Esophagus muscularis mucosa (tissue), 4 donors: ENCODE results near the gene KCNQ5.

Source experiments
- EP300 ChIP-seq: sonication (generic); formaldehyde crosslinking; IDR thresholded peaks from one replicate; pipeline ENCODE4 v1.6.1; 2017; ENCODE audit warnings: antibody characterized with exemption
- POLR2A ChIP-seq: fragments of 450-650 bp; IDR thresholded peaks from one replicate; pipeline ENCODE4 v1.6.1; 2017; ENCODE audit warnings: antibody characterized with exemption, moderate library complexity, mild to moderate bottlenecking, low read depth
- POLR2AphosphoS5 ChIP-seq, 2 donors: sonication (generic); formaldehyde crosslinking; IDR thresholded peaks; one replicate each; pipeline ENCODE4 v1.6.1; 2017; ENCODE audit warnings: antibody characterized with exemption in 2 of 2
- TF ChIP-seq, protein P1 (sequence below), 3 experiments: fragments of 200-600 bp in 2 of 3; fragments of 450-650 bp in 1 of 3; sonication (generic) in 2 of 3; IDR thresholded peaks; one replicate each; pipeline ENCODE4 v1.5.1; 2017 to 2019; ENCODE audit warnings: antibody characterized with exemption in 3 of 3, mild to moderate bottlenecking in 2 of 3, moderate library complexity in 1 of 3

DNA sequence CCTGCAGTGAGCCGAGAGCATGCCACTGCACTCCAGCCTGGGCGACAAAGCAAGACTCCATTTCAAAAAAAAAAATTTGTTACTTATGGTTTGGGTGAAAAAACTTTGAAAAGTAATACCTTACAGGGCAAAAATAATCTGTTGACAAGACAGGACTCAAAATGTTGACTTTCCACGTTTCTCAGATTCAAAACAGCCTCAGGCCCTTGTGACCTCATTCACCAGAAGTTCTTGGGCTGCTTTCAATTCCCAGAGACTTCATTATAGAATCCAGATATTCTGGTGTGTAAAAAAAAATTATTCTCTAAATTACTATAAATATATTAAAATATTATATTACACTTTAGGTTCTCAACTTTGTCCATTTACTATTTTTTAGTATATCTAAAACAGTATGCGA is 116.2 kb downstream of the KCNQ5 start:
- TF ChIP-seq, protein P1, sequence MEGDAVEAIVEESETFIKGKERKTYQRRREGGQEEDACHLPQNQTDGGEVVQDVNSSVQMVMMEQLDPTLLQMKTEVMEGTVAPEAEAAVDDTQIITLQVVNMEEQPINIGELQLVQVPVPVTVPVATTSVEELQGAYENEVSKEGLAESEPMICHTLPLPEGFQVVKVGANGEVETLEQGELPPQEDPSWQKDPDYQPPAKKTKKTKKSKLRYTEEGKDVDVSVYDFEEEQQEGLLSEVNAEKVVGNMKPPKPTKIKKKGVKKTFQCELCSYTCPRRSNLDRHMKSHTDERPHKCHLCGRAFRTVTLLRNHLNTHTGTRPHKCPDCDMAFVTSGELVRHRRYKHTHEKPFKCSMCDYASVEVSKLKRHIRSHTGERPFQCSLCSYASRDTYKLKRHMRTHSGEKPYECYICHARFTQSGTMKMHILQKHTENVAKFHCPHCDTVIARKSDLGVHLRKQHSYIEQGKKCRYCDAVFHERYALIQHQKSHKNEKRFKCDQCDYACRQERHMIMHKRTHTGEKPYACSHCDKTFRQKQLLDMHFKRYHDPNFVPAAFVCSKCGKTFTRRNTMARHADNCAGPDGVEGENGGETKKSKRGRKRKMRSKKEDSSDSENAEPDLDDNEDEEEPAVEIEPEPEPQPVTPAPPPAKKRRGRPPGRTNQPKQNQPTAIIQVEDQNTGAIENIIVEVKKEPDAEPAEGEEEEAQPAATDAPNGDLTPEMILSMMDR (IDR thresholded peaks at IDR 0.05): no peak
- no peak for TF ChIP-seq POLR2A
- TF ChIP-seq POLR2AphosphoS5 (IDR thresholded peaks at IDR 0.05): no peak
- TF ChIP-seq EP300: no peak
